ENCODE results near the gene RASGEF1C. TPM values are rescaled to one million over a fixed set of nuclear protein-coding genes. Genes with fewer than 3 reads are reported as not detected.
A peak's percentile ranks its signal among the peaks of the same experiment; 100 is the strongest.

Gene RASGEF1C
- total RNA-seq, 1 donor, result under 0.01 TPM

DNA sequence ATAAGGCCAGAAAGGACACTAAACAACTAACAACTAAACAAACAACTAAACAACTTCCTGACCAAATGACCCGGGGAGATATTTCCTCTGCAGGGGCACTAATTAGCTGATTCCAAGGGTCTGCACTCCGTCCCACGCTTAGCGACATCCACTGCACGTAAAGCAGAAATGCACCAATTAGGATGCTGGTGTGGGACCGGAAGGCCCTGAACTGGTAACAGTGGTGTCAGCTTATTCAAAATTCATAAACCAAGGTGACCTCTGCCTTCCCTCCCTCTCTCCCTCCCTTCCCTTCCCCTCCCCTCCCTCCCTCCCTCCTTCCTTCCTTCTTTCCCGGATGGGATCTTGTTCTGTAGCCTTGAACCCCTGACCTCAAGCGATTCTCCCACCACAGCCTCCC lies 9.6 kb downstream of the RASGEF1C start:
- Histone ChIP-seq H3K4me2 (ENCODE audit: insufficient read depth, low read length) (no peak overlapping the region), H3K79me2 (ENCODE audit: insufficient read depth, low read length) (no peaks in the 10 kb centered on the region), H3K4me3 (ENCODE audit: insufficient read depth, low read length) (no peak overlapping the region), H3K27ac (ENCODE audit: low read depth, low read length) (no peak overlapping the region), H2AFZ (ENCODE audit: low read length) (no peak overlapping the region), H3K36me3 (ENCODE audit: insufficient read depth, low read length) (no peaks in the 10 kb centered on the region), H3K27me3 (ENCODE audit: insufficient read depth, low read length) (no peaks in the 10 kb centered on the region), H4K20me1 (ENCODE audit: insufficient read depth, low read length) (no peaks in the 10 kb centered on the region), H3K4me1 (ENCODE audit: insufficient read depth, low read length) (no peaks in the 10 kb centered on the region), H3K9me3 (ENCODE audit: low read depth, low read length) (no peaks in the 10 kb centered on the region)
- no peak for DNase-seq (ENCODE audit: insufficient read length, low spot score, missing footprints)
- TF ChIP-seq, protein P1, sequence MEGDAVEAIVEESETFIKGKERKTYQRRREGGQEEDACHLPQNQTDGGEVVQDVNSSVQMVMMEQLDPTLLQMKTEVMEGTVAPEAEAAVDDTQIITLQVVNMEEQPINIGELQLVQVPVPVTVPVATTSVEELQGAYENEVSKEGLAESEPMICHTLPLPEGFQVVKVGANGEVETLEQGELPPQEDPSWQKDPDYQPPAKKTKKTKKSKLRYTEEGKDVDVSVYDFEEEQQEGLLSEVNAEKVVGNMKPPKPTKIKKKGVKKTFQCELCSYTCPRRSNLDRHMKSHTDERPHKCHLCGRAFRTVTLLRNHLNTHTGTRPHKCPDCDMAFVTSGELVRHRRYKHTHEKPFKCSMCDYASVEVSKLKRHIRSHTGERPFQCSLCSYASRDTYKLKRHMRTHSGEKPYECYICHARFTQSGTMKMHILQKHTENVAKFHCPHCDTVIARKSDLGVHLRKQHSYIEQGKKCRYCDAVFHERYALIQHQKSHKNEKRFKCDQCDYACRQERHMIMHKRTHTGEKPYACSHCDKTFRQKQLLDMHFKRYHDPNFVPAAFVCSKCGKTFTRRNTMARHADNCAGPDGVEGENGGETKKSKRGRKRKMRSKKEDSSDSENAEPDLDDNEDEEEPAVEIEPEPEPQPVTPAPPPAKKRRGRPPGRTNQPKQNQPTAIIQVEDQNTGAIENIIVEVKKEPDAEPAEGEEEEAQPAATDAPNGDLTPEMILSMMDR (IDR thresholded peaks at IDR 0.05; ENCODE audit: extremely low read depth, low read depth, low read length), result no peak

DNA sequence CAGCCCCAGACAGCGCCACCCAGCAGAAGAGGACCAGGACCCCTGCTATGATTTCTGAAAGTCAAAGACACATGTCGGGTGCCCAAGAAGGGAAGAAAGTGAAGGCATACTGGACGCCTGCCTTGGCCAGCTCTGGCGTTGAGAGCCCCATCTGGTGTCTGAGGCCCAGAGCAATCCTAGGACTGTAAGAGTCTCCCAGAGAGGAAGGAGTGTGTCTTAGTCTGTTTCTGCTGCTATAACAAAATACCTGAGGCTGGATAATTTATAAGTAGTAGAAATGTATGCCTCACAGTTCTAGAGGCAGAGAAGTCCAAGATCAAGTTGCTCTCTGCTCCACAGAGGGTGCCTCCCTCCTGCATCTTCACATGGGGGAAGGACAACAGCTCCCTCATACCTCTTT lies 10.8 kb downstream of the RASGEF1C start:
- TF ChIP-seq, protein P1 (IDR thresholded peaks at IDR 0.05; ENCODE audit: extremely low read depth, low read depth, low read length), result no peak
- Histone ChIP-seq H3K4me3 (ENCODE audit: insufficient read depth, low read length) (no peak overlapping the region), H3K4me2 (ENCODE audit: insufficient read depth, low read length) (no peak overlapping the region), H3K4me1 (ENCODE audit: insufficient read depth, low read length) (no peaks in the 10 kb centered on the region), H3K9me3 (ENCODE audit: low read depth, low read length) (no peaks in the 10 kb centered on the region), H3K36me3 (ENCODE audit: insufficient read depth, low read length) (no peaks in the 10 kb centered on the region), H4K20me1 (ENCODE audit: insufficient read depth, low read length) (no peaks in the 10 kb centered on the region), H3K79me2 (ENCODE audit: insufficient read depth, low read length) (no peaks in the 10 kb centered on the region), H2AFZ (ENCODE audit: low read length) (no peak overlapping the region), H3K27me3 (ENCODE audit: insufficient read depth, low read length) (no peaks in the 10 kb centered on the region), H3K27ac (ENCODE audit: low read depth, low read length) (no peak overlapping the region)
- DNase-seq (ENCODE audit: insufficient read length, low spot score, missing footprints), result peak; percentile 58

DNA sequence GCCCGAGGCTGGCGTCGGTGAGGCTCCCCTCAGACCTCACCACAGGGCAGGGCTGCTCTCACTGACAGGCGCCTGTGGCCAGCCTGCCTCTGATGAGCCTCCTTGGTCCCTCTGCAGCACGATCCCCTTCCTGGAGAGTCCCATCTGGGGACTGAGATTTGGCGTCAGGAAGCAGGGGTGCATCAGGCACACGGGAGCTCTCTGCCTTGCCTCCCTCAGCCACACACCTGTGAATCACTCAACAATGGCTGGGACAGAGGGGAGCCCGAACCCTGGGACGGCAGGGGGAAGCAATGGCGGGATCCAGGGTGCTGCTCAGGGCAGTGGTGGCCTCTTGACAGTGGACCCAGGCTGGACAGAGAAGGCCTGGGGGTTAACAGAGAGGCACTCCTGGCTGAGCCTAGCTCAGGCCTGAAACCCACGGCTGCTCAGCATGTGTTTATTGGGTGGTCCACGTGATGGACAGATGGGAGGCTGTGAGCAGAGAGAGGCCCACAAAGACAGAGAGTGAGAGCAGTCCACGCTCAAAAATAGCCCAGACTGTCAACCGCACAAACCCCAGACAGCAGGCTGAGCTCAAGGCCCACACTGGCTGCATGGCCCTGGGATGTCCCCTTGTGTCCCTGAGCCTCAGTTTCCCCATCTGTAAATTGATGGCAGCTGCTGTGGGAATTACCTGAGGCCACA lies 11.9 kb downstream of the RASGEF1C start:
- DNase-seq (ENCODE audit: insufficient read length, low spot score, missing footprints), result peak; percentile 39
- Histone ChIP-seq H4K20me1 (ENCODE audit: insufficient read depth, low read length) (no peaks in the 10 kb centered on the region), H3K36me3 (ENCODE audit: insufficient read depth, low read length) (no peaks in the 10 kb centered on the region), H3K4me3 (ENCODE audit: insufficient read depth, low read length) (no peak overlapping the region), H3K79me2 (ENCODE audit: insufficient read depth, low read length) (no peaks in the 10 kb centered on the region), H3K27ac (ENCODE audit: low read depth, low read length) (no peak overlapping the region), H3K4me1 (ENCODE audit: insufficient read depth, low read length) (no peaks in the 10 kb centered on the region), H3K4me2 (ENCODE audit: insufficient read depth, low read length) (no peak overlapping the region), H3K27me3 (ENCODE audit: insufficient read depth, low read length) (no peaks in the 10 kb centered on the region), H2AFZ (ENCODE audit: low read length) (no peak overlapping the region), H3K9me3 (ENCODE audit: low read depth, low read length) (no peaks in the 10 kb centered on the region)
- TF ChIP-seq, protein P1 (IDR thresholded peaks at IDR 0.05; ENCODE audit: extremely low read depth, low read depth, low read length), result no peak

DNA sequence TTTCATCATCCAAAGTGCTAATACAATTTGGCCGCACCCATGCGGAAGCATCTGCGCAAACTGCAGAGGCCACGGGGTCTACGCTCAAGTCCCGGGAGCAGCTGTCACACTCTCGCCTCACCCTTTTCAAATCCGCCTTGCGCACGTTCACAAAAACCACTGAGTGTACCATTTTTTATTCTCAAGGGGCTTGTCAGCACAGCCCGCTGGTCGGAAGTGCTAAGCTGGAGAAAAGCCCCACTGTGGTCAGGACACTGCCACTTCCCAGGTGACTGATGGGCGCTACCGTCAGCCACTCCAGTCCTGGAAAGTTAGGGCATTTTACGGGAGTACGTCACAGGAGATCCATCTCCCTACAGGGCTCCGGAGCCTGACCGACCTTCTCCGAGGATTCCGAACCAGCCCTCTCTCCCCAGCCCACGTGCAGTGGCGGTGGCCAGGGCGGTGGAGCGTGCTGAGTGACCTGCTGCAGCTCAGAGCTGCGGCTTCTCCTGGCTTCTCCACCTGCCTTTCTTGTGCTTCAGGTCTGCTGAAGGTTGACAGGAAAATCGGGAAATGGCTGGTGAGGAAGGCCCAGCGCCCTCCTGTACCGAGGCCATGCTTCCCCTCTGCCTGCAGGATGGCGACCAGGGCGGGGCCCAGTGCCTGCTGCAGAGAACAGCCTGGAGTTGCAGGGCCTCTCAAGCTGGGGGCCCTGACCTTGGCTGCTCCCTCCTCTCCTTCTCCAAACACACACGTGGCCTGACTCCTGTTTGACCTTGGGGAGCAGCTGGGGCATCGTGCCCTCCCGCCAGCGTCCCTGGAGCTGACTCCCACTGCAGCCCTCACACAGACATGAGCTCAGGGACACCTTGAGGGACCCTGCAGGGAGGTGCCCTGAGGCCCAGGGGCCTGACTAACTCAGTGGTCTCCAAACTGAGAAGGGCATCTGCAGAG lies 14.3 kb downstream of the RASGEF1C start:
- H3K4me1 ChIP-seq (ENCODE audit: insufficient read depth, low read length), result no peaks in the 10 kb centered on the region
- TF ChIP-seq, protein P1 (IDR thresholded peaks at IDR 0.05; ENCODE audit: extremely low read depth, low read depth, low read length), result no peak
- no peaks in the 10 kb centered on the region for H3K36me3 ChIP-seq (ENCODE audit: insufficient read depth, low read length)
- H3K4me3 ChIP-seq (ENCODE audit: insufficient read depth, low read length), result no peak overlapping the region
- no peak overlapping the region for H3K27ac ChIP-seq (ENCODE audit: low read depth, low read length)
- peaks cover 2% of the 10 kb centered on the region for H3K27me3 ChIP-seq (ENCODE audit: insufficient read depth, low read length)
- H3K9me3 ChIP-seq (ENCODE audit: low read depth, low read length), result no peaks in the 10 kb centered on the region
- no peaks in the 10 kb centered on the region for H3K79me2 ChIP-seq (ENCODE audit: insufficient read depth, low read length)
- H2AFZ ChIP-seq (ENCODE audit: low read length), result no peak overlapping the region
- H3K4me2 ChIP-seq (ENCODE audit: insufficient read depth, low read length), result no peak overlapping the region
- DNase-seq (ENCODE audit: insufficient read length, low spot score, missing footprints), result peak; percentile 23
- H4K20me1 ChIP-seq (ENCODE audit: insufficient read depth, low read length), result no peaks in the 10 kb centered on the region
